Urothelium cell line (cell line): ENCODE results near the gene ADGRE2.
"Not testable (repeated sequence)": the region's sequence is repeated elsewhere in the genome, so short reads cannot be mapped to it uniquely, and the experiment has no call there.

Experiments
- DNase-seq: peaks from one replicate; pipeline ENCODE4 v3.0.0; 2011; ENCODE audit warnings: low spot score, mixed read lengths
- FAIRE-seq: peaks from 2 replicates; lab custom pipeline; 2011; peaks lifted over from hg19 to GRCh38; lab: Jason Lieb, UNC

ADGRE2 gene

DNA sequence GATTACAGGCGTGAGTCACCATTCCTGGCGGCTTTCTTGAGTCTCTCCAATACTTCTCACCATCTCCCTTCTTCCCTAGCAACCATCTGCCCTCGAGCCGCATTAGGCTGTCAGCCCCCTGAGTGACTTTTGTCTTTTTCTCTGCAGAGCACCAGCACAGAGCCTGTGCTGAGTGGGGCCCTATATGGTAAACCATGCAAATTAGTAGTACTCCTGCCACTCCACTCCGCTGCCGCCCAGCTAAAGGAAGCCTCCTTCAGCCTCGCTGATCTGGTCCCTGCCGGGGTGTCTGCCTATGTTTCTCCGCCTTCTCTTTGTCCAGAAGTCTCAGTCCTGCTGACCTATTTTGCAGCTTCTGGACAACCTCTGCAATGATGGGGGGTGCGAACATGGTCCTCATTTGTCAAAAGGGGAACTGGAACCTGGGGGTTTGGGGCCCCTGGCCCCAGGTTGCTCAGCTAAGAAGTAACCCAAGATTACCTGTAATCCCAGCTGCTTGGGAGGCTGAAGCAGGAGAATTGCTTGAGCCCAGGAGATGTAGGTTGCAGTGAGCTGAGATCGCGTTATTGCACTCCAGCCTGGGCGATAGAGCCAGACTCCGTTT lies 2.4 kb upstream of the ADGRE2 start:
- not testable (repeated sequence) for FAIRE-seq, DNase-seq

DNA sequence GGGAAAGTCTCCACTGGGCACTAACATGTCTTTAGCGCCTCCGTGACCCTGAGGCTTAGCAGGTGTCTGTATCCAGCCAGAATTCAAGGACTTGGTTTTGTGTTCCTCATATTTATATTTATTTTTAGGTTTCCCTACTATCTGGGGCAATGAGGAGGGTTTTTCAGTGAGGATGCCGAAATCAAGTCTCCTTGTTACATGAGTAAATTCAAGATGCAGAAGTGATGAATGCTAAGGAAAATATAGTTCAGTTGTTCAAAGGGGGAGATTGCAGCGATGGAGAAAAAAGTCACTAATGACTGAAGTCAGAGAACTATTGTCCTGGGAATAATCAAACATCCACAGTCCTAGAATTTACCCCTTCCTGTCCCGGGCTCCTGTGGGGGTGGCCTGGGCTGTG lies 791 bp upstream of the ADGRE2 start:
- FAIRE-seq, result no peak
- DNase-seq, result no peak

DNA sequence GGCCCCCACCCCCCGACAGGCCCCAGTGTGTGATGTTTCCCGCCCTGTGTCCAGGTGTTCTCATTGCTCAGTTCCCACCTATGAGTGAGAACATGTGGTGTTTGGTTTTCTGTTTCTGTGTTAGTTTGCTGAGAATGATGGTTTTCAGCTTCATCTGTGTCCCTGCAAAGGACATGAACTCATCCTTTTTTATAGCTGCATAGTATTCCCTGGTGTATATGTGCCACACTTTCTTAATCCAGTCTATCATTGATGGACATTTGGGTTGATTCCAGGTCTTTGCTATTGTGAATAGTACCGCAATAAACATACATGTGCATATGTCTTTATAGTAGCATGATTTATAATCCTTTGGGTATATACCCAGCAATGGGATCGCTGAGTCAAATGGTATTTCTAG lies 715 bp downstream of the ADGRE2 start:
- FAIRE-seq, DNase-seq: not testable (repeated sequence)

DNA sequence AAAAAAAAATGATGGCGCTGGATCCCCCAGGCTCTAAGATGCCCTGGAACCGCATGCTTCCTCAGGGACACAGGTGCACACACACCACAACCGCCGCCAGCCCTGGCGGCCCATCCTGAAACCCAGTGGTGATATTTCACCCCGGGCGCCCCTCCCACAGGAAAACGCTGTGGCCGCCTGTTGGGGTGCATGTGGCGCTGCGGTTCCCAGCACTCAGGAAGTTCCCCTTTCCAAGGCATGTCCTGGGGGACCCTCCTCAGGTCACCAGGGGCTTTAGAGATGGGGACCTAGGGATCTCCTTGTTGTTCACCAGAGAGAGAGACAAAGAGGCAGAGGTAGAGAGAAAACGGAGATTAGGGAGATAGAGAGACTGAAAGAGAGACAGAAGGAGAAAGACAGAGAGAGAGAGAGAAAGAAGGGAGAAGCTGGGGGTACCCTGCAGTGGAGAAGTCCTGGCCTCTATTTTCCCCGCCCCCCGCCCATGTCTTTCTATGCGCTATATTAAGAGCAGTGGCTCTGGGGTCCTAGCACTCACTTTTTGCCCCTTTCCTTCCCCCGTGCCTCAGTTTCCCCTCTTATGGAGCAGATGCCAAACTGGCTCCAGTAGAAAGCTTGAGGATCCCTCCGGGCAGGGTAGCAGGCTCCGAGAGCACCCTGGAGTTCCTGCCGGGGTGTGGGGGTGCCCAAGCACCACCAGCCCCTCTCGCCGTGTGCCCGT lies 2.3 kb downstream of the ADGRE2 start:
- DNase-seq, result no peak
- no peak for FAIRE-seq

DNA sequence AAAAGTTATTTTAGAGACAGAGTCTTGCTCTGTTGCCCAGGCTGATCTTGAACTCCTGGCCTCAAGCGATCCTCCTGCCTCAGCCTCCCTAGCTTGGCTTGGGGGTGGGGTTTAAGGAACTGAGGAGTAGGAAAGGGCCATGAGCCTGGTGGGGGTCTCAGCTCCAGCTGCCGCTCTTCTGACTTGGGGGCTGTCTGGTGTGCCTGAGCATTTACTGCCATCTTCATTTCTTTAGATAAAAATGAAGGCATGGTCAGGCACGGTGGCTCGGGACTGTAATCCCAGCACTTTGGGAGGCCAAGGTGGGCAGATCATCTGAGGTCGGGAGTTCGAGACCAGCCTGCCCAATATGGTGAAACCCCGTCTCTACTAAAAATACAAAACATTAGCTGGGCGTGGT lies 3.0 kb downstream of the ADGRE2 start:
- not testable (repeated sequence) for DNase-seq, FAIRE-seq

DNA sequence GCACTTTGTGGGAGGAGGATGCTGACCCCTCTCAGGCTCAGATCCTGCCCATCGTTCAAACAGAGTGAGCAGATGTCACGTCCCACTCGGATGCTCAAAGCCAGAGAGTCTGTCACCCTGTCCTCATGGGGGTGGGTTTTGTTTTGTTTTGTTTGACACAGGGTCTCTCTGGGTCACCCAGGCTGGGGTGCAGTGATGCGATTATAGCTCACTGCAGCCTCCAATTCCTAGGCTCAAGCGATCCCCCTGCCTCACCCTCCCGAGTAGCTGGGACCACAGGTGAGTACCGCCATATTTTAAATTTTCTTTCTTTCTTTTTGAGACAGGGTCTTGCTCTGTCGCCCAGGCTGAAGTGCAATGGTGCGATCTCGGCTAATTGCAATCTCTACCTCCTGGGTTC lies 4.0 kb downstream of the ADGRE2 start:
- FAIRE-seq (no peak), DNase-seq (no peak)

DNA sequence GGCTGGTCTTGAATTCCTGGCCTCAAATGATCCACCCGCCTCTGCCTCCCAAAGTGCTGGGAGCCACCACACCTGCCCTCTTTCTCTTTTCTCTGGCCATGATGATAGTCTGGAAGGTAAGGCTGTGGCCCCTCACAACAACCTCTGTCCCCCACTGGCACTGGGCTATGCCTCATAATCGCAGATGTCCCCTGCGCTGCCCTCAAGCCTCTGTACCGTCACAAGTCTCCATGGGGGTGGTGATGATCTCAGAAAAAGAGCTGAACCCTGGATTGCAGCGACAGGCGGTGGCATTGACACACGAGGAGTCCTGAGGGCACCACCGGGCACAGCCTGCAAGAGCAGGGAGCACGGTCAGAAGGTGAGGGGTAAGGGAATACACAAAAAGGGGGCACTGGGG lies 4.6 kb downstream of the ADGRE2 start:
- not testable (repeated sequence) for DNase-seq, FAIRE-seq

DNA sequence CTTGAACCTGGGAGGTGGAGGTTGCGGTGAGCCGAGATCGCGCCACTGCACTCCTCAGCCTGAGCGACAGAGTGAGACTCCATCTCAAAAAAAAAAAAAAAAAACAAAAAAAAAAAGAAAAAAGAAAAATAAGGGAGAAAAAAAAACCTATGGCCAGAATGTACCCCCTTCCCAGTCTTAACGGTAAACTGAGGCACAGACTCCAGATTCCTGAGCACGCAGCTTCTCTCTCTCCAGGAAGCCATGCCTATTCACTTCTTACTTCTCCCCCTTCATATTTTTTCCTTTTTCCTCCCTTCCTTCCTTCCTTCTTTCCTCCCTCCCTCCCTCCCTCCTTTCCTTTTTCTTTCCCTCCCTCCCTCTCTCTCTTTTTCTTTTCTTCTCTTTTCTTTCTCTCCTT lies 5.4 kb downstream of the ADGRE2 start:
- DNase-seq, result no peak
- no peak for FAIRE-seq

DNA sequence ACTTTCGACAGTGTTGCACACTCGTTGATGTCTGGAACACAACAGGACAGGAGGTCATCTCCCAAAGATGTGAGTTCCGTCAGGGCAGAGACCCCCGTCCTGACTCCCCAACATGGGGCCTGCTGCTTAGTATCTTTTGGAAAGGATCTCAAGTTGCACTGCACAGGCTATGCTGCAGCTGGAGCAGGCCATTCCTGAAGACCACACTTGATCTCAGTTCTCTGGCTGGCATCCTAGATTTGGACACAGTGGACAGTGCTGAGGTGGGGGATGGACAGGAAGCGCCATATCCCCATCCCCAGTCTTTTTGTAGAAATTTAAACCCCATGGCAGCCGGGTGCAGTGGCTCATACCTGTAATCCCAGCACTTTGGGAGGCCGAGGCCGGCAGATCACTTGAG lies 5.9 kb downstream of the ADGRE2 start:
- FAIRE-seq, result no peak

DNA sequence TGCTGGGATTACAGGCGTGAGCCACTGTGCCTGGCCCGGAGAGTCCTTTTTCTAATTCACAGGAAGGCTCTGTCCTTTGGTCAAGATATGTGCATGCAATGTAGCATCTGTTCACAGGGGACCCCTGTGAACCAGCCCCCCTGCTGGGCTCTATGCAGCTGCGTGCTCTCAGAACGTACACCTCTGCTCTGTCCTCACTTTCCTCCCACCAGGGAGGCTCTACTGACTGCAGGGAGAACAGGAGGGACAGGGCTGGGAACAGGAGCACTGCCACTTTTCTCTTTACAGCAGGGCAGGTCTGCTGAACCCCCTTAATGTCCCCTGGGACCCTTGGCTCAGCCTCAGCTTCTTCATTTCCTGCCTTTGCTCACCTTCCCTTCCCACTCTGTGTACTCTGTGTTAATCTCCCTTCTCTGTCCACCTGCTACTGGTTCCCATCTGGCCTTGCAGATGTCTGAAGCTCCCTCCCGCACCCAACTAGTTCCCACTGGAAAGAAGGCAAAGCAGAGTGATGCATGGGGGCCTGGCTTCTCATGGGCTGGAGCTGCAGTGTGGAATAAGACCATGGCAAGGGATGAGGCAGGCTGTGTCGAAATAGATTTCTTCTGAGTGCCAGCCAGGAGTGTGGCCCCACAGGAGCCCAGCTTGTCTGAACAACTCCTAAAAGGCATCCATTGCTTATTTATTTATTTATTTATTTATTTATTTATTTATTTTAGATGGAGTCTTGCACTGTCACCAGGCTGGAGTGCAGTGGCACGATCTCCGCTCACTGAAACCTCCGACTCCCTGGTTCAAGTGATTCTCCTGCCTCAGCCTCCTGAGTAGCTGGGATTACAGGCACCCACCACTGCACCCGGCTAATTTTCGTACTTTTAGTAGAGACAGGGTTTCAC lies 7.2 kb downstream of the ADGRE2 start:
- FAIRE-seq, result no peak

More for the DNA sequence above, 5.9 kb downstream of the ADGRE2 start:
- no peak for DNase-seq

DNA sequence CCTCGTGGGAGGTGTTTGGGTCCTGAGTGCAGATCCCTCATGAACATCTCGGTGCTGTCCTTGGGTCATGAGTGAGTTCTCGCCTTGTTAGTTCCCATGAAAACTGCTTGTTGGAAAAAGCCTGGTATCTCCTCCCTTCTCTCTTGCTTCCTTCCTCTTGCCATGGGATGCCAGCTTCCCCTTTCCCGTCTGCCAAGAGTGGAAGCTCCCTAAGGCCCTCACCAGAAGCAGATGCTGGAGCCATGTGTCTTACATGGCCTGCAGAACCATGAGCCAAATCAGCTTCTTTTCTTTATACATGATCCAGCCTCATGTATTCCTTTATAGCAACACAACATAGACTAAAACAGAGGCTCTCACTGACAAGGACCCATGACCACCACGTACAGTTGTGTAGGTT lies 8.2 kb downstream of the ADGRE2 start:
- FAIRE-seq (no peak), DNase-seq (no peak)

More for the DNA sequence above, 7.2 kb downstream of the ADGRE2 start:
- no peak for DNase-seq

DNA sequence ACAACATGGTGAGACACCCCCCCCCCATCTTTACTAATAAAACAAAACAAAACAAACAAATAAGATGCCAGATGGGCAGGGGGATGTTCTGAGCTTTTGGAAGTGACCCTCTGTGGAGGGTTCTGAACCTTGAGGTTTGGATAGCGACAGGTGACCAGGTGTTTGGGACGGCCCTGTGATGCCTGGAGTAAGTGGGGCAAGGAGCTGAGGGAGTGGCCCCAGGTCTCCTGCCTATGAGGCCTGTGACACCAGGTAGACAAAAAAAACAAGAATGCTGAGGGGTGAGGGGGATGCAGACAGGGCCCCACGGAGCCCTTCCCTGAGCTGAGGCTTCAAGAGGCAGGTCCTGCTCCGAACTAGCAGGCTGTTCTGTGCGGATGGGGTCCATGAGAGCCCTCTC lies 9.2 kb downstream of the ADGRE2 start:
- DNase-seq (no peak), FAIRE-seq (no peak)

DNA sequence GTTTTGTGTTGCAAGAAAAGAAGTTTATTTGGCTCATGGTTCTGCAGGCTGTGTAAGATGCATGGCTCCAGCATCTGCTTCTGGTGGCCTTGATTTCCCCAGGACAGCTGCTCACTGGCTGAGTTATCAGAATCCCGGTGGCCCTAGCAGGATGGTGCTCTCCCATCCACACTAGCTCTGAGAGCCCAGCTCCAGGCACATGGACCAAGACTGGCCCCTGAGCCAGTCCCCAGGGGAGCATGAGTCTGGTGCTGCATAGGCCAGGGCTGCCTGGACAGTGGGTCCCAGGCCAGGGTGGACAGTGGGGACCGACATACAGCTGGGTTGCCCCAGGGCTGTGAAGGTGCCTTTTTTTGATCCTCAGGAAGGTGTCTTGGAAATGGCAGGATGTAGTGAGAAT lies 10.4 kb downstream of the ADGRE2 start:
- FAIRE-seq (no peak), DNase-seq (no peak)

DNA sequence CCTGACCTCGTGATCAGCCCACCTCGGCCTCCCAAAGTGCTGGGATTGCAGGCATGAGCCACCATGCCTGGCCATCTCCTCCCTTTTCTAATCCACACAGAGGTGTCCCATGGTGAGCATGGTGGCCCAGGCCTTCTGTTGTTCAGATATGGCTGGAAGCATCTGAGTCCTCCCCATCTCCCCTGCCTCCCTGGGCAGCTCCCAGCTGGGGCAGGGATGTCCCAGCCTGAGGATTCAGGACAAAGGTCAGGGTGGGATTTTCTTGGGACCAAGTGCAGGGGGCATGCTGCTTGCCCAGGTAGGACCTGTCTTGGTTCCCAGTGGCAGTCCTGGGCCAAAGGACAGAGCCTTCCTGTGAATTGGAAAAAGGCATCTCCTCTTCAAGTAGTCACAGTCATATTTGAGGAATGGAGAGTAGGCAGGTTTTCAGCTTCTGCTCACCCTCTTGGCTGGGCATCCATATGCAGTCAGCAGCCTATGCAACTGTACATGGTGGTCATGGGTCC lies 10.8 kb downstream of the ADGRE2 start:
- DNase-seq (no peak), FAIRE-seq (no peak)

DNA sequence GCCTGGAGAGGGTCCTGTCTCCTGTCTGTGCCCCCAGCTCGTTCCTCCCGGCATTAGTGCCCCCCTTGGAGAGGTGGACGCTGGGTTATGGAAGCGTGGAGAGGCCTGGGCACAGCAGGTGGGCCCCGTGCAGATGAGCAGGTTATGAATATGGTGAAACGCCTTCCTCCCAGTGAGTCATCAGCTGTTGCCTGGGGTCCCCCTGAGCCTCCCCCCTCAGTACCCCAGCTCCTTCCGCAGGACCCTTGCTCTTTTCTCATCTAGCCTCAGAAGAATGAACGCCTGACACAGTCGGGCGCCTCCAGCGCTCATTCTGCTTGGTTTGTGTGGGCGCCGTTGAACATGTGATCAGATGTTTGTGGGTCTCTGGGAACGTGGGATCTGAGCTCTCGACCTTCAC lies 12.5 kb downstream of the ADGRE2 start:
- not testable (repeated sequence) for DNase-seq, FAIRE-seq

DNA sequence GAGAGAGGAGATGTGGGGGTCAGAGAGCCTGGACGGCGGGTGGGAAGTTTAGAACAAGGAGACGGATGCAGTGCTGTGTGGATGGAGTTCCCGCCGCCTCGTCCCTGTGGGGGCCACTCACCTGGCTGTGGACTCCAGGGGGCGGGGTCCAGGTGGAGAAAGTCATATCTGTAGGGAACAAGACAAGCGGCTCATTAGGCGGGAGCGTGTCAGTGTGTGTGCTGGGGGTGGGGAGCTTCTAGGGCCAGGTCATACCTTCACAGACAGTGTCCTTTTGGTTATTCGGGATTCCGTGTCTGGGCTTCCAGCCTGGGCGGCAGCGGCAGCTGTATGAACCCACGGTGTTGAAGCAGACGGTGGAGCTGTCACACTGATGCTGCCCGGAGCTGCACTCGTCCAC lies 13.0 kb downstream of the ADGRE2 start:
- DNase-seq, FAIRE-seq: not testable (repeated sequence)

DNA sequence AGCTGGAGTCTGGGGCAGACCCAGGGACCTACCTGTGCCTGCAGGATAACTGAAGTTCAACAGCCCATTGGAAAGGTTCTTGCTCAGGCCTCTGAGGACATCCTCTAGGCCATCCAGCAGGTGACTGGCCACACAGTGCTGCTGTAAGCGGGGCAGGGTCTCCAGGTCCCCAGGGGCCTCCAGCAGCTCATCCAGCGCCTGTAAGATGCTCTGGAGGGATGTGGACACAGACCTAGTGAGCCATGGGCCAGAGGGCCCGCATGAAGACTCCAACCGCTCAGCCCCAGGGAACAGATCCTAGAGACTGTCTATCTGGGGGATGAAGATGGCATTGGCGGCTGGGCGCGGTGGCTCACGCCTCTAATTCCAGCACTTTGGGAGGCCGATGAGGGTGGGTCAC lies 14.0 kb downstream of the ADGRE2 start:
- DNase-seq (no peak), FAIRE-seq (no peak)

DNA sequence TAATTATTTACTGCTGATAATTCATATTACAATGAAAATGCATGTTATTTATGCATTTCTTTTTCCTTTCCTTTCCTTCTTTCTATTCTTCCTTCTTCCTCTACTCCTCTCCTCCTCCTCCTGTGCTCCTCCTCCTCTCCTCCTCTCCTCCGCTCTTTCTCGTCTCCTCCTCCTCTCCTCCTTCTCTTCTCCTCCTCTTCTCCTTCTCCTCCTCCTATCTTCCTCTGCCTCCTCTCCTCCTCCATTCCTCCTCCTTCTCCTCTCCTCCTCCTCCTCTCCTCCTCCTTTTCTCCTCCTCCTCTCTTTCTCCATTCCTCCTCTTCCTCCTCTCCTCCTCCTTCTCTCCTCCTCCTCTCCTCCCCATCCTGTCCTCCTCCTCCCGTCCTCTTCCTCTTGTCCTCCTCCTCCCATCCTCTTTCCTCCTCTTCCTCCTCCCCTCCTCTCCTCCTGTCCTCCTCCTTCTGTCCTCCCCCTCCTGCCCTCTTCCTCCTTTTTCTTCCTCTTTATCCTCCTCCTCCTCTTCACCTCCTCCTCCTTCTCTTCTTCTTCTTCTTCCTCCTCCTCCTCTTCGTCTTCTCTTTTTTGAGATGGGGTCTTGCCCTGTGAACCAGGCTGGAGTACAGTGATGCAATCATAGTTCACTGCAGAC lies 14.7 kb downstream of the ADGRE2 start:
- DNase-seq, result no peak

DNA sequence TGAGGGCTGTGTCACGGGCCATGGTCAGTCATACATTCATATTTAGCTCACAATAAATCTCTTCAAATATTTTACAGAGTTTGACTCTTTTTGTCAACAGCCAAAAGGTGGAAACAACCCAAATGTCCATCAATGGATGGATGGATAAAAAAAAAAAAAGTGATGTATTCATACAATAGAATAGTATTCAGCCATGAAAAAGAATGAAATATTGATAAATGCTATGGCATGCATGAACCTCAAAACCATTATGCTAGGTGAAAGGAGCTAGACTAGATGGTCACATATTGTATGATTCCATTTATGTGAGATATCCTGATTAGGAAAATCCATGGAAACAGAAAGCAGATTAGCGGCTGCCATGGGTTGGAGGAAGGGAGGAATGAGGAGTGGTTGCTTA lies 16.2 kb downstream of the ADGRE2 start:
- DNase-seq (no peak), FAIRE-seq (no peak)

More for the DNA sequence above, 14.7 kb downstream of the ADGRE2 start:
- no peak for FAIRE-seq

DNA sequence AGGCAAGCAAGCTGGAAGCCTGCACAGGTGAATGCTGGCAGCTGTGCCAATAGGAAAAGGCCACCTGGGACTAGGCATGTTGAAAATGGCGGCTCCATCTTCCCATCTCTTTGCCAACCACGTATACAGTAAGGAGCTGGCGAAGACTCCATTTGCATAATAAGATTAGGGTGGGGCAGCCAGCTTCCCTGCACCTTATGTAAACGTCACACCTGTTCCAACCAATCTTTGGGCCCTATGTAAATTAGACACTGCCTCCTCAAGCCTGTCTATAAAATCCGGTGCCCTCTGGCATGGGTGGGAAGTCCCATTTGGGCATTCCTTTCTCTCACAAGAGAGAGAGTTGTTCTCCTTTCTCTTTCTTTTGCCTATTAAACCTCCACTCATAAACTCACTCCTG lies 16.8 kb downstream of the ADGRE2 start:
- no peak for FAIRE-seq
- DNase-seq, result no peak

DNA sequence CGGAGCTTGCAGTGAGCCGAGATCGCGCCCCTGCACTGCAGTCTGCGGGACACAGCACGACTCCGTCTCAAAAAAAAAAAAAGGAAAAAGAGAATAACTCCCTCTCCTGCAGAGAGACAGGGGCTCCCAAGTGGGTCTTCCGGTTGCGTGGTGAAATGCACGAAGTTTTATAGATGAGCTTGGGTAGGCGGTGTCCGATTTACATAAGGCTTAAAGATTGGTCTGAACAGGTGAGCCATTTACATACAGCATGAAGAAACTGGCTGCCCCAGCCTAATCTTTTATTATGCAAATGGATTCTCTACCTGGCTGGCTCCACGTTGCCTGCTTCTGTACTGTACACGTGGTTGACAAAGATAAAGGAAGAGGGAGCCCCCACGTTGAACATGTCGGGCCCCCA lies 19.5 kb downstream of the ADGRE2 start:
- no peak for FAIRE-seq
- DNase-seq, result no peak
